Measurements from ENCODE around the gene GAB2.

GRCh38 chr11:78459738-78460137 is 42.1 kb upstream of the GAB2 start:
- no peak for TF ChIP-seq TCF4 (CRISPR knock-in tag; IDR thresholded peaks at IDR 0.05; ENCODE audit: borderline replicate concordance)
- no peak for TF ChIP-seq ZC3H10 (CRISPR knock-in tag; IDR thresholded peaks at IDR 0.05)
- no peak for TF ChIP-seq OSR1 (CRISPR knock-in tag; IDR thresholded peaks at IDR 0.05)
- no peak for TF ChIP-seq ZFP30 (CRISPR knock-in tag; IDR thresholded peaks at IDR 0.05)
- TF ChIP-seq TOX (CRISPR knock-in tag; IDR thresholded peaks at IDR 0.05; ENCODE audit: borderline replicate concordance): no peak

Measured in SK-N-SH treated with all-trans-retinoic acid at 6 μM for 48 hours (cell line).